ENCODE data around the gene CCDC39. TPM values are rescaled to one million over a fixed set of nuclear protein-coding genes. Genes with fewer than 3 reads are reported as not detected.

CCDC39 gene
- polyA plus RNA-seq, 1 experiment = not detected

DNA sequence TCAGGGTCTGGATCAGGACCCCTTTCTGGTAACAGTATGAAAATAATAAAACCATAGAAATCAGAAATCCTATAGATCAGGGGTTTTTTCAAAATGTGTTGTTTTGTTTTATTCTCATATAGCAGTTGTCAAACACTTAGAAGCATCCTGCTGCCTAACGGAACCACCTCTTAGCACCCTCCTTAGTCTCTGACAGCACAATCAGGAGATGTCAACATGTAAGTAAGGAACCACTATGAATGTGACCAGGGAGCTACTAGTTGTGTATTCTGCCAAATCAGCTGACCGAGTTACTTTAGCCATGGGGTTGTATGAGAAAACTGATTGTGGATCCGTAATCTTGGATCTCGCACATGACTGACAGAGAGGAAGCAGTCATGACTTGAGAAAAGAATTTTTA is 22.2 kb downstream of the CCDC39 start:
- Histone ChIP-seq H3K27me3 (ENCODE audit: control insufficient read depth, insufficient read depth, low read length) (no peaks in the 10 kb centered on the region), H3K27ac (ENCODE audit: low read depth, low read length) (no peak overlapping the region), H3K4me3 (ENCODE audit: low read depth, low read length) (no peak overlapping the region), H3K9me3 (ENCODE audit: control insufficient read depth, insufficient read depth, low read length) (no peaks in the 10 kb centered on the region)
- no peak for DNase-seq (ENCODE audit: low read depth, low spot score)
- TF ChIP-seq, protein P1, sequence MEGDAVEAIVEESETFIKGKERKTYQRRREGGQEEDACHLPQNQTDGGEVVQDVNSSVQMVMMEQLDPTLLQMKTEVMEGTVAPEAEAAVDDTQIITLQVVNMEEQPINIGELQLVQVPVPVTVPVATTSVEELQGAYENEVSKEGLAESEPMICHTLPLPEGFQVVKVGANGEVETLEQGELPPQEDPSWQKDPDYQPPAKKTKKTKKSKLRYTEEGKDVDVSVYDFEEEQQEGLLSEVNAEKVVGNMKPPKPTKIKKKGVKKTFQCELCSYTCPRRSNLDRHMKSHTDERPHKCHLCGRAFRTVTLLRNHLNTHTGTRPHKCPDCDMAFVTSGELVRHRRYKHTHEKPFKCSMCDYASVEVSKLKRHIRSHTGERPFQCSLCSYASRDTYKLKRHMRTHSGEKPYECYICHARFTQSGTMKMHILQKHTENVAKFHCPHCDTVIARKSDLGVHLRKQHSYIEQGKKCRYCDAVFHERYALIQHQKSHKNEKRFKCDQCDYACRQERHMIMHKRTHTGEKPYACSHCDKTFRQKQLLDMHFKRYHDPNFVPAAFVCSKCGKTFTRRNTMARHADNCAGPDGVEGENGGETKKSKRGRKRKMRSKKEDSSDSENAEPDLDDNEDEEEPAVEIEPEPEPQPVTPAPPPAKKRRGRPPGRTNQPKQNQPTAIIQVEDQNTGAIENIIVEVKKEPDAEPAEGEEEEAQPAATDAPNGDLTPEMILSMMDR (IDR thresholded peaks at IDR 0.05; ENCODE audit: low read depth, low read length) = no peak
- POLR2A ChIA-PET = no interaction called here
- CTCF ChIA-PET = no interaction called here

DNA sequence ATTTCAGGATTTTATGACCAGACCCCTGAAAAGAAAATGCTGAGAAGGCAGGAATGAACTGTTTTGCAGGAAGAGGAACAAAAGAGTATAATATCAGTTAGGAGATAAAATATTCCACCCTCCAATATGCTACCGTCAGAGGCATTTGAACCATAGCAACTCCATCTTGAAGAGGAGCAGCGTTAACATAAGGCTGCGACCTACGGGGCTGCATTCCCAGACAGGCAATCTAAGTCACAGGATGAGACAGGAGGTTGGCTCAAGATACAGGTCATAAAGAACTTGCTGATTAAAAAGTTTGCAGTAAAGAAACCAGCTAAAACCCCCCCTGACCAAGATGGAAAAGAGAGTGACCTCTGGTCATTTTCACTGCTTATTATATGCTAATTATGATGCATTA is 22.9 kb downstream of the CCDC39 start:
- H3K27me3 ChIP-seq (ENCODE audit: control insufficient read depth, insufficient read depth, low read length) = no peaks in the 10 kb centered on the region
- CTCF ChIA-PET = no interaction called here
- H3K27ac ChIP-seq (ENCODE audit: low read depth, low read length) = no peak overlapping the region
- H3K4me3 ChIP-seq (ENCODE audit: low read depth, low read length) = no peak overlapping the region
- TF ChIP-seq, protein P1 (IDR thresholded peaks at IDR 0.05; ENCODE audit: low read depth, low read length) = no peak
- POLR2A ChIA-PET = no interaction called here
- no peak for DNase-seq (ENCODE audit: low read depth, low spot score)
- H3K9me3 ChIP-seq (ENCODE audit: control insufficient read depth, insufficient read depth, low read length) = no peaks in the 10 kb centered on the region

DNA sequence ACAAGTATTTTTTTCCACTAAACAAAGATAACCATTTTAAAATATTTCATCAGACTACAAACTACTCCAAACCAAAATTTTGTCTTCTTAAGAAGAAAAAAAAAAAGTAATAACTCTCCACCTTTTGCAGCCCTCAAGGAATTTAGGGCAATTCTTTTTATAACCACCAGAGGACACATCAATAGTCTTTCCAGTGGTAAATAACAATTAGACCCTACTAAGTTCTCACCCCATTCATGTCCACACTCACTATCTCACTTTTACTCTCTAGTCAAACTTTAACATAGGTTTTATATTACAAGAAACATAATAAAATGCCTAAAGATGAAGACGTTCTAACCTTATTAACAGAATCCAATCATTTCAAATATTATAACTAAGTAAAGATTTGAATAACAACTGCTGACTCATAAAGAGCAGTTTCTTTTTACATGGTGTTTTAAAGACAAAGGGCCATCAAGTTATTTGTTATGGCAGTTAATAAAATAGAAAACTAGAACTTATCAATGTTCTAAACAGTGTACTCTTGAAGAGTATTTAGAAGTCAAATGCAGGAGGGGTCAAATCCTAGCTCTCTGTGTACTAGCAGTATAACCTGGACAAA is 33.0 kb downstream of the CCDC39 start:
- Histone ChIP-seq H3K9me3 (ENCODE audit: control insufficient read depth, insufficient read depth, low read length) (no peaks in the 10 kb centered on the region), H3K4me3 (ENCODE audit: low read depth, low read length) (no peak overlapping the region), H3K27me3 (ENCODE audit: control insufficient read depth, insufficient read depth, low read length) (no peaks in the 10 kb centered on the region), H3K27ac (ENCODE audit: low read depth, low read length) (no peak overlapping the region)
- ChIA-PET POLR2A (no interaction called here), CTCF (no interaction called here)
- TF ChIP-seq, protein P1 (IDR thresholded peaks at IDR 0.05; ENCODE audit: low read depth, low read length) = peak; percentile 29; the same call in 1 of the 2 replicates
- no peak for DNase-seq (ENCODE audit: low read depth, low spot score)

DNA sequence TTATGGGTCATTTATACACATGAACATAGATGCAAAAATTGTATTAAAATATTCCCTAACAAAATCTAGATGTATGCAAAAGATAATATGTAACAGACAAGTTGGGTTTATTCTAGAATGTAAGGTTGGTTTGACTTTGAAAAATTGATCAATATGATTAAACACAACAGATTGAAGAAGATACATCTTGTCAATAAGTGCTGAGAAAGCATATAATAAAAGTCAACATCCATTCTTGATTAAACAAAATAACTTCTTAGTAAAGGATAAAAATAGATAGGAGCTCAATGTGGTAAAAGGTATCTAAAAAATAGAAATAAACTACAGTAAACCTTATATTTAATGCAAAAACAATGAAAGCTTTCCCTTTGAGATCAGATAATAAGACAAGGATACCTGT is 38.3 kb downstream of the CCDC39 start:
- H3K27ac ChIP-seq (ENCODE audit: low read depth, low read length) = no peak overlapping the region
- ChIA-PET POLR2A (no interaction called here), CTCF (no interaction called here)
- H3K27me3 ChIP-seq (ENCODE audit: control insufficient read depth, insufficient read depth, low read length) = no peaks in the 10 kb centered on the region
- TF ChIP-seq, protein P1 (IDR thresholded peaks at IDR 0.05; ENCODE audit: low read depth, low read length) = no peak
- DNase-seq (ENCODE audit: low read depth, low spot score) = no peak
- no peak overlapping the region for H3K4me3 ChIP-seq (ENCODE audit: low read depth, low read length)
- H3K9me3 ChIP-seq (ENCODE audit: control insufficient read depth, insufficient read depth, low read length) = no peaks in the 10 kb centered on the region

DNA sequence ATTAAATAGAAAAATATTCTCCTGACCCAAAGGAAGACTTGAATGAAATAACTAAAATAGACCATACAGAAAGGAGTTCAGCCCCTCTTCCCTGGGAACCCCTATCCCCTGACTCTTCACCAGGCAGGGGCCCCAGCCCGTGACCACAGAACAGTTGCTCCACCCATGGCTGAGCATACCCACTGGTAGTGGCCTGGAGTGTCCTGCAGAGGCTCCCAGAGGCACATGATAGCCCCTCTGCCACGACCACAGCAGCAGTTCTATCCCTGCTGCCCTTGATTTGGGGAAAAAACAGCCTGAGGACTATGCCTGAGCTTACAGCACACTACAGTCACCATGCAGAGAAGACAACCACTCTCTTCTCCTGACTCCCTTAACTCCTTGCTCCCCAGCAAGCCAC is 45.6 kb downstream of the CCDC39 start:
- no peaks in the 10 kb centered on the region for H3K9me3 ChIP-seq (ENCODE audit: control insufficient read depth, insufficient read depth, low read length)
- ChIA-PET CTCF (no interaction called here), POLR2A (no interaction called here)
- DNase-seq (ENCODE audit: low read depth, low spot score) = no peak
- H3K27ac ChIP-seq (ENCODE audit: low read depth, low read length) = no peak overlapping the region
- no peak overlapping the region for H3K4me3 ChIP-seq (ENCODE audit: low read depth, low read length)
- TF ChIP-seq, protein P1 (IDR thresholded peaks at IDR 0.05; ENCODE audit: low read depth, low read length) = no peak
- no peaks in the 10 kb centered on the region for H3K27me3 ChIP-seq (ENCODE audit: control insufficient read depth, insufficient read depth, low read length)

All from AG04450 (cell line).